ENCODE measurements around the gene RPS15A.
"Not testable (repeated sequence)": the region's sequence is repeated elsewhere in the genome, so short reads cannot be mapped to it uniquely, and the experiment has no call there.

DNA sequence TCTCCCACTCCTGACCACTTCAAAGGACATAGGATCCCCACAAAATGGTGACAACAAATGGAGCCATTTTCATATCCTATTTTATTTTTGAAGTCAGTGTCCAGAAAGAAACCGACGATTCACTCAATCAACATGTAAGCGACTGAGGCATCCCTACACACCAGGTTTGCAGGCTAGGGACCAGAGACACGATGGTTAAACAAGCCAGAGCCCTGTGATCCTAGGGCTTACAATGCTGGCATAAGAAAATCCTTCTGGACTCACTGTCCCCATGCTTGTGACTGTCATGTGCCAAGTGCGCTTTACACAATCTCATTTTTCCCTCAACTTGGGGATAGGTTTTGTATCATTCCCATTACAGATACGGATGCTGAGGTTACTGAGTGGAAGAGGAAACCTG, 8.9 kb downstream of the RPS15A start:
- TF ChIP-seq, protein P1, sequence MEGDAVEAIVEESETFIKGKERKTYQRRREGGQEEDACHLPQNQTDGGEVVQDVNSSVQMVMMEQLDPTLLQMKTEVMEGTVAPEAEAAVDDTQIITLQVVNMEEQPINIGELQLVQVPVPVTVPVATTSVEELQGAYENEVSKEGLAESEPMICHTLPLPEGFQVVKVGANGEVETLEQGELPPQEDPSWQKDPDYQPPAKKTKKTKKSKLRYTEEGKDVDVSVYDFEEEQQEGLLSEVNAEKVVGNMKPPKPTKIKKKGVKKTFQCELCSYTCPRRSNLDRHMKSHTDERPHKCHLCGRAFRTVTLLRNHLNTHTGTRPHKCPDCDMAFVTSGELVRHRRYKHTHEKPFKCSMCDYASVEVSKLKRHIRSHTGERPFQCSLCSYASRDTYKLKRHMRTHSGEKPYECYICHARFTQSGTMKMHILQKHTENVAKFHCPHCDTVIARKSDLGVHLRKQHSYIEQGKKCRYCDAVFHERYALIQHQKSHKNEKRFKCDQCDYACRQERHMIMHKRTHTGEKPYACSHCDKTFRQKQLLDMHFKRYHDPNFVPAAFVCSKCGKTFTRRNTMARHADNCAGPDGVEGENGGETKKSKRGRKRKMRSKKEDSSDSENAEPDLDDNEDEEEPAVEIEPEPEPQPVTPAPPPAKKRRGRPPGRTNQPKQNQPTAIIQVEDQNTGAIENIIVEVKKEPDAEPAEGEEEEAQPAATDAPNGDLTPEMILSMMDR (IDR thresholded peaks at IDR 0.05): not testable (repeated sequence)
- not testable (repeated sequence) for TF ChIP-seq POLR2A (IDR thresholded peaks at IDR 0.05)

Measured in right lobe of liver (tissue), 4 donors.